Hepatocyte (in vitro differentiated cells): ENCODE results near the gene KCNS3. TPM values are rescaled to one million over a fixed set of nuclear protein-coding genes. Genes with fewer than 3 reads are reported as not detected.

Experiments
- DNase-seq: peaks from one replicate; pipeline ENCODE4 v3.0.0-alpha.2; 2016; ENCODE audit warnings: low spot score
- H2AFZ ChIP-seq: fragments of 200-600 bp; sonication (generic); 2 replicates; pipeline ENCODE4 v1.6.0; 2016; ENCODE audit warnings: antibody characterized with exemption, mild to moderate bottlenecking
- H3K27ac ChIP-seq: fragments of 200-600 bp; sonication (generic); 2 replicates; pipeline ENCODE4 v1.5.1; 2016; ENCODE audit warnings: mild to moderate bottlenecking
- H3K27me3 ChIP-seq: fragments of 200-600 bp; sonication (generic); 2 replicates; pipeline ENCODE4 v1.6.1; 2016
- H3K36me3 ChIP-seq: fragments of 200-600 bp; sonication (generic); replicated peaks from 2 replicates; pipeline ENCODE4 v1.5.1; 2016; ENCODE audit warnings: low read depth; ENCODE audit not compliant: insufficient read depth
- H3K4me1 ChIP-seq: fragments of 200-600 bp; sonication (generic); 2 replicates; pipeline ENCODE4 v1.5.1; 2016; ENCODE audit warnings: mild to moderate bottlenecking, moderate library complexity; ENCODE audit not compliant: insufficient read depth
- H3K4me2 ChIP-seq: fragments of 200-600 bp; sonication (generic); 2 replicates; pipeline ENCODE4 v1.6.0; 2016
- H3K4me3 ChIP-seq: fragments of 200-600 bp; sonication (generic); 2 replicates; pipeline ENCODE4 v1.5.1; 2016; ENCODE audit warnings: mild to moderate bottlenecking
- H3K79me2 ChIP-seq: fragments of 200-600 bp; sonication (generic); 2 replicates; pipeline ENCODE4 v1.6.0; 2017; ENCODE audit warnings: mild to moderate bottlenecking
- H3K9me2 ChIP-seq: fragments of 200-600 bp; sonication (generic); replicated peaks from 2 replicates; pipeline ENCODE4 v1.6.0; 2017; ENCODE audit warnings: mild to moderate bottlenecking; ENCODE audit not compliant: insufficient read depth
- H3K9me3 ChIP-seq: fragments of 200-600 bp; sonication (generic); 2 replicates; pipeline ENCODE4 v1.5.1; 2016; ENCODE audit warnings: low read depth, mild to moderate bottlenecking
- H4K20me1 ChIP-seq: fragments of 200-600 bp; sonication (generic); 2 replicates; pipeline ENCODE4 v1.6.0; 2016; ENCODE audit warnings: mild to moderate bottlenecking; ENCODE audit not compliant: insufficient read depth, poor library complexity, severe bottlenecking
- EZH2 ChIP-seq: fragments of 200-600 bp; sonication (generic); IDR thresholded peaks from 2 replicates; pipeline ENCODE4 v1.6.1; 2016; ENCODE audit warnings: antibody characterized with exemption, mild to moderate bottlenecking, borderline replicate concordance
- EZH2phosphoT487 ChIP-seq: fragments of 200-600 bp; sonication (generic); IDR thresholded peaks from one replicate; pipeline ENCODE4 v1.6.1; 2018; ENCODE audit warnings: antibody characterized with exemption, mild to moderate bottlenecking, low read depth, moderate library complexity; ENCODE audit not compliant: unreplicated experiment, severe bottlenecking
- WGBS: methylation state at CpG from one replicate; pipeline ENCODE4 v1.1.6; 2016; ENCODE audit warnings: low lambda C conversion rate; ENCODE audit errors: missing lambda C conversion rate; 5-methylcytosine and 5-hydroxymethylcytosine counted together
- polyA plus RNA-seq: library from polyadenylated mRNA; unstranded; fragments of >200 nt; fragmentation: Nextera tagmentation; extraction: Ambion mirVana; gene quantifications from 2 replicates; pipeline ENCODE4 v1.2.1, GENCODE V29; 2016
- total RNA-seq: library from RNA; depleted of rRNA; stranded (reverse); fragments of >200 nt; gene quantifications from 2 replicates; pipeline ENCODE4 v1.2.3, GENCODE V29; 2014
- TF ChIP-seq, protein P1 (sequence below): fragments of 200-600 bp; sonication (generic); IDR thresholded peaks from 2 replicates; pipeline ENCODE4 v1.5.1; 2016; ENCODE audit warnings: antibody characterized with exemption, mild to moderate bottlenecking; ENCODE audit not compliant: poor library complexity

The KCNS3 gene
- total and polyA plus RNA-seq, 2 experiments from 2014 or later: 4.8 TPM

DNA sequence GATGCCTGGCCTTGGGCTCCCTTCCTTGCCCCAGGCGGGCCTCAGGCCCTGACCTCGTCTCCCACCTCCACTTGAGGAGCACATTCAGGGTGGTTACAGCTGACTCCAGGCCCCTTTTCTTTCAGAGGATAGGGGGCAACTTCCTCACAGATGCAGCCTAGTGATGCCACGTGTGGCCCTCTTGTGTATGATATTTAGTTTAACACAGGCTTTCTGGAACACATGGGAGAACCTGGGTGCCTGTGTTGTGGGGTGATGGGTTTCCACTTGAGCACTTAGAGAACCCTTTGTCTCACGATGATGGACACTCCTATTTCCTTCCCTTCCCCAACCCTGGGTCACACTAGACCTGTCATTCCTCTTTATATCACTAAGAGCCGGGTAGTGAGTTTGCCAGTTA, 6.8 kb upstream of the KCNS3 start:
- no peaks in the 10 kb centered on the region for H3K79me2 ChIP-seq
- no peaks in the 10 kb centered on the region for H3K9me3 ChIP-seq
- no peak overlapping the region for H2AFZ ChIP-seq
- TF ChIP-seq EZH2 (no peak), EZH2phosphoT487 (no peak)
- TF ChIP-seq, protein P1, sequence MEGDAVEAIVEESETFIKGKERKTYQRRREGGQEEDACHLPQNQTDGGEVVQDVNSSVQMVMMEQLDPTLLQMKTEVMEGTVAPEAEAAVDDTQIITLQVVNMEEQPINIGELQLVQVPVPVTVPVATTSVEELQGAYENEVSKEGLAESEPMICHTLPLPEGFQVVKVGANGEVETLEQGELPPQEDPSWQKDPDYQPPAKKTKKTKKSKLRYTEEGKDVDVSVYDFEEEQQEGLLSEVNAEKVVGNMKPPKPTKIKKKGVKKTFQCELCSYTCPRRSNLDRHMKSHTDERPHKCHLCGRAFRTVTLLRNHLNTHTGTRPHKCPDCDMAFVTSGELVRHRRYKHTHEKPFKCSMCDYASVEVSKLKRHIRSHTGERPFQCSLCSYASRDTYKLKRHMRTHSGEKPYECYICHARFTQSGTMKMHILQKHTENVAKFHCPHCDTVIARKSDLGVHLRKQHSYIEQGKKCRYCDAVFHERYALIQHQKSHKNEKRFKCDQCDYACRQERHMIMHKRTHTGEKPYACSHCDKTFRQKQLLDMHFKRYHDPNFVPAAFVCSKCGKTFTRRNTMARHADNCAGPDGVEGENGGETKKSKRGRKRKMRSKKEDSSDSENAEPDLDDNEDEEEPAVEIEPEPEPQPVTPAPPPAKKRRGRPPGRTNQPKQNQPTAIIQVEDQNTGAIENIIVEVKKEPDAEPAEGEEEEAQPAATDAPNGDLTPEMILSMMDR: no peak
- H3K4me1 ChIP-seq: no peaks in the 10 kb centered on the region
- no peak overlapping the region for H3K4me2 ChIP-seq
- H3K27ac ChIP-seq: no peak overlapping the region
- H3K36me3 ChIP-seq: no peaks in the 10 kb centered on the region
- no peaks in the 10 kb centered on the region for H3K9me2 ChIP-seq
- no peak overlapping the region for H3K4me3 ChIP-seq
- WGBS: 83% methylated on average over 5 of the region's 5 CpGs
- peaks cover 49% of the 10 kb centered on the region for H3K27me3 ChIP-seq
- H4K20me1 ChIP-seq: no peaks in the 10 kb centered on the region
- DNase-seq: no peak

DNA sequence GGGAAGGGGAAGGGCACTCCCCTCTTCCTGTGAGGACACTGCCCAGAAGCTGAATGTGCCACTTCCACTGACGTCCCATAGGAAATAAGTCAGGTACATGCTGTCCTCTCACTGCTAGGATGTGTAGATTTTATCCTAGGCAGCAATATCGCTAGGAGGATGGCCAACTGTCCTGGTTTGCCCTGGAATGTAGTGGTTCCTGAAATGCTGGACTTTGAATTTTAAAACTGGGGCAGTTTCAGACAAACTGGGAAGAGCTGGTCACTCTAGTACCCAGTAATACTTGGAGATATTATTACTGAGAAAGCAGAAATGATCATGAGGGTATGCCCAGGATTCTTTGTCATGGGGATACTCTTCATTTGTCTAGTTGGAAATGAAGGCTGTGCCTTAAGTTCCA, 5.4 kb upstream of the KCNS3 start:
- Histone ChIP-seq H3K9me2 (no peaks in the 10 kb centered on the region), H3K27ac (no peak overlapping the region), H4K20me1 (no peaks in the 10 kb centered on the region), H3K4me1 (no peaks in the 10 kb centered on the region), H3K79me2 (no peaks in the 10 kb centered on the region), H2AFZ (no peak overlapping the region), H3K4me3 (no peak overlapping the region), H3K9me3 (no peaks in the 10 kb centered on the region), H3K4me2 (no peak overlapping the region), H3K36me3 (no peaks in the 10 kb centered on the region), H3K27me3 (peaks cover 62% of the 10 kb centered on the region)
- no peak for DNase-seq
- TF ChIP-seq EZH2phosphoT487: no peak
- TF ChIP-seq EZH2: no peak
- 85% methylated on average over 2 of the region's 2 CpGs for WGBS

DNA sequence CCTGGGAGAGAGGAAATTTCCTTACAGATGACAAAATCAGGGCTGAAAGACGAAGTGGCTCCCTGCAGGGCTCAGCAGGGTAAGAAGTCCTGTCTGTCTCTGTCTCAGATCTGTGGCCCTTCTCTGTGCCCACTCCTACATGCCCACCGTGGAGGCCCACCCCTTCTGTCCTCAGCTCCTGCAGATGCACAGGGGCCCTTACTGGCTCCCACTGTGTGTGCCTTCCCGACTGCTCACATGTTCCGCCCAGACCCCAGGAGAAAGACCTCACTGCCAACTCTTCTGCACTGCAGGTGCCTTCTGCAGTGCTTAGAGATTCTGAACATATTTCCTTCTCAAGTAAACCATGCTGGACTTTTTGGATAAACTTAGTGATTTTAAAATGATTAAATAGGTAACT, 1.9 kb upstream of the KCNS3 start:
- Histone ChIP-seq H3K36me3 (no peaks in the 10 kb centered on the region), H3K4me3 (no peak overlapping the region), H3K27me3 (peaks cover 72% of the 10 kb centered on the region), H3K4me2 (no peak overlapping the region), H3K27ac (no peak overlapping the region), H3K9me2 (no peaks in the 10 kb centered on the region), H3K9me3 (no peaks in the 10 kb centered on the region), H3K79me2 (no peaks in the 10 kb centered on the region), H4K20me1 (no peaks in the 10 kb centered on the region), H2AFZ (no peak overlapping the region), H3K4me1 (peaks cover 3% of the 10 kb centered on the region)
- 79% methylated on average over 4 of the region's 4 CpGs for WGBS
- TF ChIP-seq EZH2phosphoT487 (no peak), EZH2 (no peak)
- TF ChIP-seq, protein P1: no peak
- DNase-seq: no peak

DNA sequence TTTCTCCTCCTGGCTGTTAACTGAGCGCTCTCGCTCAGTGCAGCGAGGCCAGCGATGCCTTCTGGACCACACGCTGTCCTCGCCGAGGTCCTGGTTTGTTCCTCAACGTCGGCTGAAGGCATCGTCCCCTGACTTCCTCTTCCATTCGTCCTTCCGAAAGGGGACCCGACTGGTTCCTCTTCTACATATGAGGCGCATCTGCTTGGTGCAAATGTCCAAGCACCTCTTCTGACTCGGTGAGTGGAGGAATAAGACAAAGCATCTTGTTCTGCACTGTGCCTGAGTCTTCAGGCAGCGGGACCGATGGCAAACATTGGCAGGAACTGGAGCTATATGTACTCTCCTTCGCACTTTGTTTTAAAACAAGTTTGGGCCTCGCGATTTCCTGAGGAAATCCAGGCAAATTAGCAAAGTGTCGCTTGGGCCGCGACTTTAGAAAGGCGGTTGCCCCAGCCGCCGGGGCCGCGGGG, 621 bp upstream of the KCNS3 start:
- no peaks in the 10 kb centered on the region for H3K79me2 ChIP-seq
- H3K9me2 ChIP-seq: no peaks in the 10 kb centered on the region
- peaks cover 3% of the 10 kb centered on the region for H3K4me1 ChIP-seq
- peaks cover 74% of the 10 kb centered on the region for H3K27me3 ChIP-seq
- H3K4me2 ChIP-seq: peak overlapping the region; percentile 99
- DNase-seq: peak; percentile 32
- H2AFZ ChIP-seq: peak overlapping the region; percentile 76
- H3K4me3 ChIP-seq: peak overlapping the region; percentile 28
- no peak for TF ChIP-seq EZH2
- no peak for TF ChIP-seq EZH2phosphoT487
- TF ChIP-seq, protein P1: no peak
- no peaks in the 10 kb centered on the region for H3K9me3 ChIP-seq
- H4K20me1 ChIP-seq: no peaks in the 10 kb centered on the region
- H3K36me3 ChIP-seq: no peaks in the 10 kb centered on the region
- under 1% methylated on average over 23 of the region's 28 CpGs for WGBS
- H3K27ac ChIP-seq: no peak overlapping the region
